ENCODE data around the gene SHISA3.

SHISA3 gene

DNA sequence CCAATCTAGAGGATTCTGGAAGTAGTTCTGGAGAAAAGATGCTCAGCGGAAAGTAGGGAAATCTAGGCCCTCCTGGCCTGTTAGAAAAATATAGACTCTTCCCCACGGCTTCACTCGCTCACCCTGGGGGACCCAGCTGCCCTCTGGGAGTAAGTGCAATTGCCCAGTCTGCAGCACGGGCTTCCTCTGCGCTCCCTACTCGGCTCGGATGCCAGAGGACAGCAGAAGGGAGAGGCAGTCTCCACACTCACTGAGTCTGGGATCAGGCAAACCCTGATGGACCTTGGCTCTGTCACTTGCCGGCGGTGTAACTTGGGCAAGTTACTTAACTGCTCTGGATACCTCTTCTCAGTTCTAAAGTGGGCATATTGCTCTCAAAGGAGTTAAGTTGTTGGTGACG, 2.1 kb downstream of the SHISA3 start:
- TF ChIP-seq, protein P1, sequence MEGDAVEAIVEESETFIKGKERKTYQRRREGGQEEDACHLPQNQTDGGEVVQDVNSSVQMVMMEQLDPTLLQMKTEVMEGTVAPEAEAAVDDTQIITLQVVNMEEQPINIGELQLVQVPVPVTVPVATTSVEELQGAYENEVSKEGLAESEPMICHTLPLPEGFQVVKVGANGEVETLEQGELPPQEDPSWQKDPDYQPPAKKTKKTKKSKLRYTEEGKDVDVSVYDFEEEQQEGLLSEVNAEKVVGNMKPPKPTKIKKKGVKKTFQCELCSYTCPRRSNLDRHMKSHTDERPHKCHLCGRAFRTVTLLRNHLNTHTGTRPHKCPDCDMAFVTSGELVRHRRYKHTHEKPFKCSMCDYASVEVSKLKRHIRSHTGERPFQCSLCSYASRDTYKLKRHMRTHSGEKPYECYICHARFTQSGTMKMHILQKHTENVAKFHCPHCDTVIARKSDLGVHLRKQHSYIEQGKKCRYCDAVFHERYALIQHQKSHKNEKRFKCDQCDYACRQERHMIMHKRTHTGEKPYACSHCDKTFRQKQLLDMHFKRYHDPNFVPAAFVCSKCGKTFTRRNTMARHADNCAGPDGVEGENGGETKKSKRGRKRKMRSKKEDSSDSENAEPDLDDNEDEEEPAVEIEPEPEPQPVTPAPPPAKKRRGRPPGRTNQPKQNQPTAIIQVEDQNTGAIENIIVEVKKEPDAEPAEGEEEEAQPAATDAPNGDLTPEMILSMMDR (IDR thresholded peaks at IDR 0.05; ENCODE audit: extremely low read depth, missing control alignments): no peak
- DNase-seq (ENCODE audit: low spot score): no peak

- TF ChIP-seq, protein P1 (IDR thresholded peaks at IDR 0.05; ENCODE audit: extremely low read depth, missing control alignments): no peak
- DNase-seq (ENCODE audit: low spot score): no peak
Measured at GRCh38 chr4:42401171-42401570, 3.9 kb downstream of the SHISA3 start.

GRCh38 chr4:42404001-42404400, 6.7 kb downstream of the SHISA3 start:
- DNase-seq (ENCODE audit: low spot score): no peak

GRCh38 chr4:42410446-42410845, 13.2 kb downstream of the SHISA3 start:
- TF ChIP-seq, protein P1 (IDR thresholded peaks at IDR 0.05; ENCODE audit: extremely low read depth, missing control alignments): no peak
- no peak for DNase-seq (ENCODE audit: low spot score)

More at GRCh38 chr4:42404001-42404400, 6.7 kb downstream of the SHISA3 start:
- TF ChIP-seq, protein P1 (IDR thresholded peaks at IDR 0.05; ENCODE audit: extremely low read depth, missing control alignments): no peak

- no peak for DNase-seq (ENCODE audit: low spot score)
- TF ChIP-seq, protein P1 (IDR thresholded peaks at IDR 0.05; ENCODE audit: extremely low read depth, missing control alignments): no peak
Measured at GRCh38 chr4:42411803-42412202, 14.5 kb downstream of the SHISA3 start.

DNA sequence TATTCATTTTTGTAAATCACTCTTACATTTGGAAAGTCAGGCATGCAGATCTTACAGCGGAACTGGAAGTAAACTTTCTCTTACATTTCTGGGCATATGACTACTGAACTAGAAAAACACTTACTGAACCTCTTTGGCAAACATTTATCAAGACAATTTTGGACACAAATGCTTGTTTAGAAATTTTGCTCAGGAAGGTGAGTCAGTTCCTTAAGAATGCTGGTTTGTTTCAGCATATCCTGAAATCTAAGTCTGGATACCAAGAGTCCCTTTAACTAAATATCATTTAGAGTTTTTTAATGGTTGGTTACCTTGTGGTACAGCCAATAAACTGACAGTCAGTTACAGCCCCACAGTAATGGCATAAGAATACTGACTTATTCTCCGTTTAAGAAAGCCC, 15.0 kb downstream of the SHISA3 start:
- no peak for DNase-seq (ENCODE audit: low spot score)
- TF ChIP-seq, protein P1 (IDR thresholded peaks at IDR 0.05; ENCODE audit: extremely low read depth, missing control alignments): no peak

- TF ChIP-seq, protein P1 (IDR thresholded peaks at IDR 0.05; ENCODE audit: extremely low read depth, missing control alignments): no peak
- no peak for DNase-seq (ENCODE audit: low spot score)
Measured at GRCh38 chr4:42415281-42415680, 18.0 kb downstream of the SHISA3 start.
